Thymus (tissue), 11 donors: ENCODE measurements around the gene EME2. TPM values are rescaled to one million over a fixed set of nuclear protein-coding genes. Genes with fewer than 3 reads are reported as not detected.

Experiments used
- DNase-seq, 9 donors: peaks; one replicate each; pipeline ENCODE4 v3.0.0-alpha.2; 2013; ENCODE audit warnings: low spot score in 9 of 9, low read depth in 6 of 9, missing footprints in 1 of 9
- H3K27ac ChIP-seq, 2 donors: one replicate each; pipeline ENCODE4 v1.5.1; 2013; ENCODE audit warnings: control low read depth in 1 of 2, low read depth in 1 of 2, low read length in 1 of 2, mild to moderate bottlenecking in 1 of 2, moderate library complexity in 1 of 2
- H3K27me3 ChIP-seq, 2 donors: one replicate each; pipeline ENCODE4 v1.5.1; 2013; ENCODE audit warnings: low read length in 1 of 2; ENCODE audit not compliant: control insufficient read depth in 2 of 2, insufficient read depth in 1 of 2
- H3K36me3 ChIP-seq, 2 donors: one replicate each; pipeline ENCODE4 v1.5.1; 2013; ENCODE audit warnings: low read length in 1 of 2, mild to moderate bottlenecking in 1 of 2, moderate library complexity in 1 of 2; ENCODE audit not compliant: control insufficient read depth in 2 of 2, insufficient read depth in 2 of 2
- H3K4me1 ChIP-seq, 2 donors: one replicate each; pipeline ENCODE4 v1.5.1; 2013; ENCODE audit warnings: low read length in 2 of 2; ENCODE audit not compliant: control insufficient read depth in 2 of 2, insufficient read depth in 2 of 2
- H3K4me3 ChIP-seq, 2 donors: one replicate each; pipeline ENCODE4 v1.5.1; 2013; ENCODE audit warnings: low read length in 2 of 2, control low read depth in 1 of 2, mild to moderate bottlenecking in 1 of 2
- H3K9me3 ChIP-seq, 2 donors: one replicate each; pipeline ENCODE4 v1.5.1; 2013; ENCODE audit warnings: low read length in 1 of 2, mild to moderate bottlenecking in 1 of 2; ENCODE audit not compliant: control insufficient read depth in 2 of 2, insufficient read depth in 1 of 2
- WGBS: extraction: QIAGEN DNeasy Blood & Tissue Kit; methylation state at CpG from one replicate; pipeline ENCODE4 v1.1.7; 2013; 5-methylcytosine and 5-hydroxymethylcytosine counted together
- polyA plus RNA-seq: library from polyadenylated mRNA; stranded (reverse); fragments of 200-250 nt; gene quantifications from one replicate; pipeline ENCODE4 v1.2.3, GENCODE V29; 2013
- total RNA-seq: library from RNA; stranded (reverse); fragments of 120-200 nt; gene quantifications from one replicate; pipeline ENCODE4 v1.2.4, GENCODE V29; 2013
- donor health status: healthy.

EME2 gene
- total and polyA plus RNA-seq, 2 donors, result 6.1 to 13.1 TPM

DNA sequence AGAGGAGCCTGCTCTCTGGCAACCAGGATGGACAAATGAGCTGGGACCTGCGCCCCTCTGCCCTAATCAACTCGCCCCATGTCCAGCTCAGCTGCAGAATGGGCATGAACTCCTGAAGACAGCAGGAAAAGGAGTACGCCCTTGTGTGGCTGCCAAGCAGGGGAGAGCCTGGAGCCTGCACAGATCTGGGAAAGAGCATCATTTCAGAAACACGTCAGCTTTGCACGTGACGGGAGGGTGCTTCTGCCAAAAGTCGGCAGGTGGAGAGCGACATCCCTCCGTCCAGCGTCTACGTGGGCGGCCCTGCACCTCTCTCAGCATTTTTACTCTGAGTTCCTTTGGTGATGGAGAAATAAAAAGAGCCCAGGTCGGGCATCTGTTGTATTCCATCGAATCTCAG is 19.8 kb upstream of the EME2 start:
- H3K36me3 ChIP-seq, result peaks cover 58 to 63% of the 10 kb centered on the region in 2 donors
- H3K4me3 ChIP-seq, result no peak overlapping the region
- 97% methylated on average over 14 of the region's 14 CpGs for WGBS
- DNase-seq, result no peak
- no peaks in the 10 kb centered on the region for H3K27me3 ChIP-seq
- no peak overlapping the region for H3K27ac ChIP-seq
- no peaks in the 10 kb centered on the region for H3K9me3 ChIP-seq
- no peaks in the 10 kb centered on the region for H3K4me1 ChIP-seq

DNA sequence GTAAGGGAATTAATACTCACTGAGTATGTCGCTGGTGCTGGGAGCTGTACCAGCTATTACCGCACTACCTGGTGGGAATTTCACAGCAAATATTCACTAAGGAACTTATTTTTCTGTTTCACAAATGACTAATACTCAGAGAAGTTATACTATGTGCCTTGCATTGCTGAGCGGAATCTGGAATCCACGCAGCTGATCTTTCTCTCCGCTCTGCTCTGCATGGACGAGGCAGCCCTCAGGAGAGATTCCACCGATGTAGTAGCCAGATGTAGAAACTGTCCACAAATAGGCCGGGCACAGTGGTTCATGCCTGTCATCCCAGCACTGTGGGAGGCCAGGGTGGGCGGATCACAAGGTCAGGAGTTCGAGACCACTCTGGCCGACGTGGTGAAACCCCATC is 18.4 kb upstream of the EME2 start:
- peaks cover 53 to 60% of the 10 kb centered on the region in 2 donors for H3K36me3 ChIP-seq
- whole genome bisulfite sequencing, result 98% methylated on average over 12 of the region's 12 CpGs
- H3K9me3 ChIP-seq, result no peaks in the 10 kb centered on the region
- DNase-seq, result no peak
- H3K27ac ChIP-seq, result no peak overlapping the region
- H3K4me1 ChIP-seq, result no peaks in the 10 kb centered on the region
- no peaks in the 10 kb centered on the region for H3K27me3 ChIP-seq
- H3K4me3 ChIP-seq, result no peak overlapping the region

DNA sequence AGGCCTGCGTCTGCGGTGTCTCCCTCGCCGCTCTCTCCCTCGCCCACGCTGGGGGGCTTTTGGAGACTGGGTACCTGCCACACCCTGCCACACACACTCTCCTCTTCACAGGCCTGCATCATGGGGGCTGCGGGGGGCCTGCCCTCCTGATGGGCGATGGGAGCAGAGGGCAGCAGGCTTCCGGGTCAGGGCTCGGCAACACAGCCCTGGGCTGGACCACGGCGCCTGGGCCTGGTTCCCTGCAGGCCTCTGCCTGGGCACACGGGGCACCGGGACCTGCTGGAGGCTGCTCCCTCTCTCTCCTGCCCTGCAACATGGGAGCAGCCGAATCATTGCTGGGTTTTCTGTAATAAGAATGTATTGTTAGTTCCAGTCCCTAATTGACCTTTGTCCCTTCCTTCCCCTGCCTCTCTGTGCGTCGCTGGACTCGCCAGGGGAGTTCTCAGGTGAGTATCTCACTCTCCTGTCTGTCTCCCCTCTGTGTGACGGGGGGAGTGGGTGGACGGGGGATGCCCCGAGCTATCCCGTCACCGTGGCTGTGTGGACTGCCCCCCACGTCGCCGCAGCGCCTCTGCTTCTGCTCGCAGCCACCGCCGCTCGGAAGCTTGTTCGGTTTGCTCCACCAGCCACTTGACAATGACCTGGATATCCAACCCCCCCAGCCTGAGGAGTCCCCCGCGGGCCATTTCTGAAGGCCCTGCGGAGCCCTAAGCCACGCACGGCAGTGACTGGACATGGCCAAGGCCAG is 14.7 kb upstream of the EME2 start:
- Histone ChIP-seq H3K27me3 (no peaks in the 10 kb centered on the region), H3K4me1 (no peaks in the 10 kb centered on the region), H3K4me3 (no peak overlapping the region), H3K36me3 (peaks cover 49 to 67% of the 10 kb centered on the region in 2 donors), H3K27ac (no peak overlapping the region), H3K9me3 (no peaks in the 10 kb centered on the region)
- DNase-seq, result no peak
- 98% methylated on average over 37 of the region's 37 CpGs for WGBS

DNA sequence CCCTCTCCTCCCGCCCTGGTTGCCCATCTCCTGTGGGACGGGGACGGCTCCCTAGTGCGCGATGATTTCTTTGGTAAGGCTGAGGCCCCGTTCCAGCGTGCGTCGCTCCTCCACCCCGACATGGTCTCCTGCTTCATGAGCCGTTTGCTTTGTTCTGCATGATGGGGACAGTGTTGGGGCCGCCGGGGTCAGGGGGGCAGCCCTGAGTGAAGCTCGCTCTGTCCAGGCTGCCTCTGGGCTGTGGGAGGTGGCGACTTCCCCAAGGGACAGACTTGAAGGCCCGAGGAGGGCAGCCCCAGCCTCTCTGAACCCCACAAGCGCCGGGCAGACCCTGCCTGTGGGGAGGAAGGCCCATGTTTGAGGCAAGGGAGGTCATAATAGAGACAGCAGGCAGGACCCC is 13.7 kb upstream of the EME2 start:
- 97% methylated on average over 18 of the region's 18 CpGs for WGBS
- no peak for DNase-seq
- Histone ChIP-seq H3K4me1 (no peaks in the 10 kb centered on the region), H3K27ac (no peak overlapping the region), H3K9me3 (no peaks in the 10 kb centered on the region), H3K27me3 (no peaks in the 10 kb centered on the region), H3K36me3 (peaks cover 50 to 71% of the 10 kb centered on the region in 2 donors), H3K4me3 (no peak overlapping the region)

DNA sequence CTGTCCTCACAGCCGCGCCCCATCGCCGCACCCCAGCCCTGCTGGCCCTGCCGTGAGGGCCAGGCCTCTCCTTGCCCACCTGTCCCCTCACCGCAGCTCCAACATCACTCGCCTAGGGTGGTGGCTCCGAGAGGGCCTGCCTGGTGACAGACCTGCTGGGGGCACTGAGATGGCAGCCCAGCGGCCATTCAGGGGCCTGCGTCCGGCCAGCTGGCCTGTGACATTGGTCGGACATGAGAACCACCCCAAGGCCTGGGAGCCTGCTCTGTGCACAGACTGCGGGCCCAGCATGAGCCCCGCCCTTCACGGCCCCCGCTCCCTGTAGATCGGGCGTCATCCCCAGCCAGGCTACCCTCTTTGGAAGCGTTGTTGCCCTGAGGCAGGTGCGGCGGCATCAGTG is 13.1 kb upstream of the EME2 start:
- Histone ChIP-seq H3K27me3 (no peaks in the 10 kb centered on the region), H3K9me3 (no peaks in the 10 kb centered on the region), H3K36me3 (peaks cover 52 to 72% of the 10 kb centered on the region in 2 donors), H3K4me1 (no peaks in the 10 kb centered on the region), H3K4me3 (no peak overlapping the region), H3K27ac (no peak overlapping the region)
- 99% methylated on average over 21 of the region's 21 CpGs for WGBS
- no peak for DNase-seq

DNA sequence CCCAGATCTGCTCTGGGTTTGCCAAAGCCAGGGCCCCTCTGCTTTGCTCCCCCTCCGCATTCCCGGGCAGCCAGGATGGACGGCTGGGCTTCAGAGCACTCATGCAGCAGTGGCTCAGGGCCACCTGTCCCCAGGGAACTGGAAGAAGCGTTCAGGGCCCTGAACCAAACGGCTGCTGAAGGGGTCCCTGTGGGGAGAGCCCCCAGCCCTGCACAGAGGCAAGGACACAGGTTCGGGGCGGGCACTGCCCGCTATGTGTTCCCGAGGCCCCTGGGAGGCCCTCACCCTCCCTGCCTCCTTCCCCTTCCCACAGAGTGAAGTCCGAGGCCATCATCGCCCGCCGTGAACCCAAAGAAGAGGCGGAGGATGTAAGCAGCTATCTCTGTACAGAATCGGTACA is 11.7 kb upstream of the EME2 start:
- Histone ChIP-seq H3K9me3 (no peaks in the 10 kb centered on the region), H3K4me3 (no peak overlapping the region), H3K27me3 (no peaks in the 10 kb centered on the region), H3K36me3 (peaks cover 59 to 80% of the 10 kb centered on the region in 2 donors), H3K27ac (no peak overlapping the region), H3K4me1 (no peaks in the 10 kb centered on the region)
- no peak for DNase-seq
- 94% methylated on average over 15 of the region's 15 CpGs for WGBS

DNA sequence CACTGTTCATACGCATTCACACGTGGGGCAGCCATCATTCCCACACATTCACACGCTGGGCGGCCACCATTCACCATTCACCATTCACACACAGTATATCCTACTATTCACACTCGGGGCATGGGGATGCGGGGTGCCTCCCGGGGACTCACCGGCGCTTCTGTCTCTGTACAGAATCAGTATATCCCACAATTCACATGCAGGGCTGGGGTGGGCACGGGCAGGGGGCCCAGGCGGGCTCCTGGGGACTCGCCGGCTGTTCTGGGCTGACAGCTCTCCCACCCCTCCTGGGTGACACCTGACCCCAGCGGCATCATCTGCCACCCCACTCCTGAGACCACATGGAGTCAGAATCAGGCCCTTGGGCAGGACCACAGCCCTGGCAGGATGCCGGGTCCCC is 10.9 kb upstream of the EME2 start:
- WGBS, result 98% methylated on average over 15 of the region's 15 CpGs
- no peak for DNase-seq

DNA sequence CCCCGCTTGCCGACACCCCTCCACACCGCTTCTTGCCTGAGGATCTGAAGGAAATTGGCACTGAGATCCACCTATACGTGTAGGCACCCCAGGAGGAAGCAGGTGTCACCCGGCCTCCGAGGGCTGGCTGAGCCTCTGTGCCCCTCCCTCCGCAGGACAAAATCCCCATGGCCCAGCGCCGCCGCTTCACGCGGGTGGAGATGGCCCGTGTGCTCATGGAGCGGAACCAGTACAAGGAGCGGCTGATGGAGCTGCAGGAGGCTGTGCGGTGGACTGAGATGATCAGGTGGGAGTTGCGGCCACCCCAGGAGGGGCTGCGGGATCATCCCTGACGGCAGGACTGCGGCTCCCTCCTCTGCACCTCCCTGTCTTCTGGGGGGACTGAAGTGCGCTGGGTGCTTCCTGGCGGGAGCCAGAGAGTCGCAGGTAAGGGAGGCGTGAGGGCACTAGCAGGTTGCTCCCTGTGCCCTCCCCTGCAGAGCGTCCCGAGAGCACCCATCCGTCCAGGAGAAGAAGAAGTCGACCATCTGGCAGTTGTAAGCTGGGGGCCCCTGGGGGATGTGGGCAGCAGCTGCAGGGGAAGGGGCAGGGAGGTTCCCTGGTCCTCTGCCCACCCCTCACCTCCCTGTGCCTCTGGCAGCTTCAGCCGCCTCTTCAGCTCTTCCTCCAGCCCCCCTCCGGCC is 10.3 kb upstream of the EME2 start:
- WGBS, result 98% methylated on average over 30 of the region's 30 CpGs
- H3K9me3 ChIP-seq, result no peaks in the 10 kb centered on the region
- no peak overlapping the region for H3K27ac ChIP-seq
- peaks cover 70 to 94% of the 10 kb centered on the region in 2 donors for H3K36me3 ChIP-seq
- no peaks in the 10 kb centered on the region for H3K4me1 ChIP-seq
- H3K27me3 ChIP-seq, result no peaks in the 10 kb centered on the region
- no peak for DNase-seq
- H3K4me3 ChIP-seq, result no peak overlapping the region

More for the DNA sequence above, 10.9 kb upstream of the EME2 start:
- H3K36me3 ChIP-seq, result peaks cover 64 to 88% of the 10 kb centered on the region in 2 donors
- no peaks in the 10 kb centered on the region for H3K9me3 ChIP-seq
- H3K27me3 ChIP-seq, result no peaks in the 10 kb centered on the region
- H3K27ac ChIP-seq, result no peak overlapping the region
- no peaks in the 10 kb centered on the region for H3K4me1 ChIP-seq
- no peak overlapping the region for H3K4me3 ChIP-seq

DNA sequence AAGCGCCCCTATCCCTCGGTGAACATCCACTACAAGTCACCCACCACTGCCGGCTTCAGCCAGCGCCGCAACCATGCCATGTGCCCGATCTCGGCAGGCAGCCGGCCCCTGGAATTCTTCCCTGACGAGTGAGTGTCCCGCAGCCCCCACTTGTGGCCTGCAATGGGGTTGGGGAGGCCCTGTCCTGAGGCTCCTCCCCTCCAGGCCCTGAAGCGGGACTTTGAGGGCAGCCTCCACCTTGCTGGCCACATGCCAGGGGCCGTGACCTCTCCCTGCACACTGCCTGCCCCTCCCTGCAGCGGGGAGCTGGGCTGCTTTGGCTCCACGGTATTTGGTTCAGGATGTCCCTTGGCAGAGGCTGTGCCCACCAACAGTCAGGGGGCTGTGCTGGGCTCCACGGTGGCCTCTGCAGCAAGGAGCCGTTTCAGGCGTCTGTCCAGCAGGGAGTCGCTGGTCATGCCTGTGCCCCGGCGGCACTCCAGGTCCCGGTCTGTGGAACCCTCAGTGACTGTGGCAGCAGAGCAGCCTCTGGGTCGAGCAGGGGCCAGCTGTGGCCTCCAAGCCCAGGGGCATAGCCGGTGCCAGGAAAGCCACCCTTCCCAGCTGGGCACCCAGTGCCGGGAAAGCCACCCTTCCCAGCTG is 9.6 kb upstream of the EME2 start:
- no peak overlapping the region for H3K27ac ChIP-seq
- no peak overlapping the region for H3K4me3 ChIP-seq
- DNase-seq, result no peak
- H3K27me3 ChIP-seq, result no peaks in the 10 kb centered on the region
- H3K4me1 ChIP-seq, result no peaks in the 10 kb centered on the region
- H3K9me3 ChIP-seq, result no peaks in the 10 kb centered on the region
- peaks cover 73 to 94% of the 10 kb centered on the region in 2 donors for H3K36me3 ChIP-seq
- WGBS, result 98% methylated on average over 24 of the region's 24 CpGs
